HepG2 (cell line): ENCODE results near the gene RHOG. TPM values are rescaled to one million over a fixed set of nuclear protein-coding genes. Genes with fewer than 3 reads are reported as not detected.

Experiments used
- FOXO1 ChIP-seq: sonication (generic); formaldehyde crosslinking; IDR thresholded peaks from 2 replicates; pipeline ENCODE4 v1.4.0; 2020; ENCODE audit warnings: missing genetic modification reagents
- HDAC6 ChIP-seq: fragments of 200-600 bp; sonication (generic); IDR thresholded peaks from 2 replicates; pipeline ENCODE4 v1.7.0; 2017; ENCODE audit warnings: mild to moderate bottlenecking, antibody characterized with exemption, low read length, low read depth
- JDP2 ChIP-seq: sonication (generic); formaldehyde crosslinking; IDR thresholded peaks from 2 replicates; pipeline ENCODE4 v1.8.1; 2022; ENCODE audit warnings: missing genetic modification reagents, borderline replicate concordance
- MIER2 ChIP-seq: IDR thresholded peaks from 2 replicates; pipeline ENCODE4 v1.6.1; 2016; ENCODE audit warnings: missing biosample characterization, missing genetic modification reagents
- MTA1 ChIP-seq: sonication (generic); formaldehyde crosslinking; IDR thresholded peaks from 2 replicates; pipeline ENCODE4 v1.4.0; 2020; ENCODE audit warnings: missing genetic modification reagents, mild to moderate bottlenecking, borderline replicate concordance
- POGZ ChIP-seq: sonication (generic); formaldehyde crosslinking; IDR thresholded peaks from 2 replicates; pipeline ENCODE4 v1.4.0; 2020; ENCODE audit warnings: mild to moderate bottlenecking, missing genetic modification reagents
- SRF ChIP-seq: IDR thresholded peaks from 2 replicates; pipeline ENCODE4 v1.6.1; 2011; ENCODE audit warnings: mild to moderate bottlenecking, low read depth, low read length, moderate library complexity
- ZNF354B ChIP-seq: sonication (generic); formaldehyde crosslinking; IDR thresholded peaks from 2 replicates; pipeline ENCODE4 v1.8.0; 2022; ENCODE audit warnings: mild to moderate bottlenecking, missing genetic modification reagents
- ZNF747 ChIP-seq: sonication (generic); formaldehyde crosslinking; IDR thresholded peaks from 2 replicates; pipeline ENCODE4 v1.8.1; 2023; ENCODE audit warnings: missing genetic modification reagents, mild to moderate bottlenecking, borderline replicate concordance
- polyA plus RNA-seq, 8 experiments: library from polyadenylated mRNA; depleted of rRNA in 3 of 8; stranded (reverse) in 7 of 8; unstranded in 1 of 8; fragments of >200 nt; fragmentation: Illumina TruSeq in 4 of 8; extraction: Trizol in 4 of 8; gene quantifications; 2 replicates each; pipeline versions ENCODE4 v1.2.1 to v1.2.3, GENCODE V29; 2011 to 2016; ENCODE audit warnings: low read depth in 4 of 8, missing spikeins in 1 of 8, mixed read lengths in 1 of 8; ENCODE audit not compliant: insufficient read depth in 1 of 8
- total RNA-seq, 5 experiments: library from RNA; depleted of rRNA; stranded (reverse); fragments of >200 nt; fragmentation: Illumina TruSeq; extraction: Trizol; gene quantifications; 2 replicates each; pipeline ENCODE4 v1.2.3, GENCODE V29; 2016; ENCODE audit warnings: low read depth in 1 of 5
- TF ChIP-seq, protein P1 (sequence below): sonication (generic); formaldehyde crosslinking; IDR thresholded peaks from 2 replicates; pipeline ENCODE4 v1.4.0; 2020; ENCODE audit warnings: missing genetic modification reagents
- TF ChIP-seq, protein P2 (sequence below): IDR thresholded peaks from 2 replicates; pipeline ENCODE4 v1.6.1; 2016; ENCODE audit warnings: missing compliant biosample characterization, missing genetic modification reagents, borderline replicate concordance
- TF ChIP-seq, protein P3 (sequence below): sonication (generic); formaldehyde crosslinking; IDR thresholded peaks from 2 replicates; pipeline ENCODE4 v1.5.0; 2020; ENCODE audit warnings: missing genetic modification reagents
- TF ChIP-seq, protein P4 (sequence below): sonication (generic); formaldehyde crosslinking; conservative IDR thresholded peaks from 2 replicates; pipeline ENCODE4 v1.8.0; 2022; ENCODE audit warnings: mild to moderate bottlenecking, moderate library complexity, missing genetic modification reagents

Gene RHOG
- total and polyA plus RNA-seq, 2 of the 13 experiments (the other 11 are each of a cell fraction or from before 2014, with no cell fraction given): 7.7 to 23.4 TPM

DNA sequence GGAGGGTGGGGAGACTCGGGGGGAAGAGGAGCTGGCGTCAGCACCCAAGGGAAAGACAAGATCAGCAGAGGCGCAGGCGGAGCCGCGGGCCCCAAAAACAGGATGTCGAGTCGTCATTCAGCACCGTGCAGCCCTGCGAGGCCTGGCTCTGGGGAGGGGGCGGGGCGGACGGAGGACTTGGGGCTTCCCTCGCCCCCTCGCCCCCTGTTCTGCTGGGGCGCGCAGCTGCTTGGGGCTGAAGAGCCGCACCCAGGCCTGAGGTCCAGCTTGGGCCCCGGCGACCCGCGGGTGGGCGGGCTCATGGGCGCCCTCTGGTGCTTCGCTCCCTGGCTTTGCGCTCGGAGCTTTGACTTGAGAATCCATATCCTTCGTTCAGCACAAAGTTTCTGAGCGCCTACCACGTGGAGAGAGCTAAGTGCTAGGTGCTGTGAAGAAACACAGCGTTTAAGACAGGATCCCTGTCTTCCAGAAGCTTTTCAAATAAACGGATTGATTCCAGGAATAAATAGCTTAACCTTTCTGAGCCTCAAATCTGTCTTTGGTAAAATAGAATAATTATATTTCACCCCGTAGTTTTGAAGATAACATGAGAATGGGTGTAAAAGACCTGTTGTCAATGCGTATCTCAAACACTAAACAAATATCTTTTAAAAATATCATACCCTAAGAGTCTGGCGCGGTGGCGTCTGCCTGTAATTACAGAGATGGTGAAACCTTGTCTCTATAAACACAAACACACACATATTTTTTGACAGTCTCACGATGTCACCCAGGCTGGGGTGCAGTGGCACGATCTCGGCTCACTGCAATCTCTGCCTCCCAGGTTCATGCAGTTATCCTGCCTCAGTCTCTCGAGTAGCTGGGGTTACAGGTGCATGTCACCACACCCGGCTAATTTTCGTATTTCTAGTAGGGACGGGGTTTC, 929 bp upstream of the RHOG start (continued):
- TF ChIP-seq, protein P1, sequence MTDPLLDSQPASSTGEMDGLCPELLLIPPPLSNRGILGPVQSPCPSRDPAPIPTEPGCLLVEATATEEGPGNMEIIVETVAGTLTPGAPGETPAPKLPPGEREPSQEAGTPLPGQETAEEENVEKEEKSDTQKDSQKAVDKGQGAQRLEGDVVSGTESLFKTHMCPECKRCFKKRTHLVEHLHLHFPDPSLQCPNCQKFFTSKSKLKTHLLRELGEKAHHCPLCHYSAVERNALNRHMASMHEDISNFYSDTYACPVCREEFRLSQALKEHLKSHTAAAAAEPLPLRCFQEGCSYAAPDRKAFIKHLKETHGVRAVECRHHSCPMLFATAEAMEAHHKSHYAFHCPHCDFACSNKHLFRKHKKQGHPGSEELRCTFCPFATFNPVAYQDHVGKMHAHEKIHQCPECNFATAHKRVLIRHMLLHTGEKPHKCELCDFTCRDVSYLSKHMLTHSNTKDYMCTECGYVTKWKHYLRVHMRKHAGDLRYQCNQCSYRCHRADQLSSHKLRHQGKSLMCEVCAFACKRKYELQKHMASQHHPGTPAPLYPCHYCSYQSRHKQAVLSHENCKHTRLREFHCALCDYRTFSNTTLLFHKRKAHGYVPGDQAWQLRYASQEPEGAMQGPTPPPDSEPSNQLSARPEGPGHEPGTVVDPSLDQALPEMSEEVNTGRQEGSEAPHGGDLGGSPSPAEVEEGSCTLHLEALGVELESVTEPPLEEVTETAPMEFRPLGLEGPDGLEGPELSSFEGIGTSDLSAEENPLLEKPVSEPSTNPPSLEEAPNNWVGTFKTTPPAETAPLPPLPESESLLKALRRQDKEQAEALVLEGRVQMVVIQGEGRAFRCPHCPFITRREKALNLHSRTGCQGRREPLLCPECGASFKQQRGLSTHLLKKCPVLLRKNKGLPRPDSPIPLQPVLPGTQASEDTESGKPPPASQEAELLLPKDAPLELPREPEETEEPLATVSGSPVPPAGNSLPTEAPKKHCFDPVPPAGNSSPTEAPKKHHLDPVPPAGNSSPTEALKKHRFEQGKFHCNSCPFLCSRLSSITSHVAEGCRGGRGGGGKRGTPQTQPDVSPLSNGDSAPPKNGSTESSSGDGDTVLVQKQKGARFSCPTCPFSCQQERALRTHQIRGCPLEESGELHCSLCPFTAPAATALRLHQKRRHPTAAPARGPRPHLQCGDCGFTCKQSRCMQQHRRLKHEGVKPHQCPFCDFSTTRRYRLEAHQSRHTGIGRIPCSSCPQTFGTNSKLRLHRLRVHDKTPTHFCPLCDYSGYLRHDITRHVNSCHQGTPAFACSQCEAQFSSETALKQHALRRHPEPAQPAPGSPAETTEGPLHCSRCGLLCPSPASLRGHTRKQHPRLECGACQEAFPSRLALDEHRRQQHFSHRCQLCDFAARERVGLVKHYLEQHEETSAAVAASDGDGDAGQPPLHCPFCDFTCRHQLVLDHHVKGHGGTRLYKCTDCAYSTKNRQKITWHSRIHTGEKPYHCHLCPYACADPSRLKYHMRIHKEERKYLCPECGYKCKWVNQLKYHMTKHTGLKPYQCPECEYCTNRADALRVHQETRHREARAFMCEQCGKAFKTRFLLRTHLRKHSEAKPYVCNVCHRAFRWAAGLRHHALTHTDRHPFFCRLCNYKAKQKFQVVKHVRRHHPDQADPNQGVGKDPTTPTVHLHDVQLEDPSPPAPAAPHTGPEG (CRISPR knock-in tag): no peak; the same call in 1 of the 2 replicates
- TF ChIP-seq, protein P2, sequence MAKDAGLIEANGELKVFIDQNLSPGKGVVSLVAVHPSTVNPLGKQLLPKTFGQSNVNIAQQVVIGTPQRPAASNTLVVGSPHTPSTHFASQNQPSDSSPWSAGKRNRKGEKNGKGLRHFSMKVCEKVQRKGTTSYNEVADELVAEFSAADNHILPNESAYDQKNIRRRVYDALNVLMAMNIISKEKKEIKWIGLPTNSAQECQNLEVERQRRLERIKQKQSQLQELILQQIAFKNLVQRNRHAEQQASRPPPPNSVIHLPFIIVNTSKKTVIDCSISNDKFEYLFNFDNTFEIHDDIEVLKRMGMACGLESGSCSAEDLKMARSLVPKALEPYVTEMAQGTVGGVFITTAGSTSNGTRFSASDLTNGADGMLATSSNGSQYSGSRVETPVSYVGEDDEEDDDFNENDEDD: peak; percentile 91
- no peak; the same call in 1 of the 2 replicates for TF ChIP-seq MTA1 (CRISPR knock-in tag)
- no peak; the same call in 1 of the 2 replicates for TF ChIP-seq FOXO1 (CRISPR knock-in tag)
- 0 out of 2 replicates have a peak, but pooled peaks have one; percentile 29 for TF ChIP-seq POGZ (CRISPR knock-in tag)
- no peak for TF ChIP-seq SRF
- TF ChIP-seq, protein P3, sequence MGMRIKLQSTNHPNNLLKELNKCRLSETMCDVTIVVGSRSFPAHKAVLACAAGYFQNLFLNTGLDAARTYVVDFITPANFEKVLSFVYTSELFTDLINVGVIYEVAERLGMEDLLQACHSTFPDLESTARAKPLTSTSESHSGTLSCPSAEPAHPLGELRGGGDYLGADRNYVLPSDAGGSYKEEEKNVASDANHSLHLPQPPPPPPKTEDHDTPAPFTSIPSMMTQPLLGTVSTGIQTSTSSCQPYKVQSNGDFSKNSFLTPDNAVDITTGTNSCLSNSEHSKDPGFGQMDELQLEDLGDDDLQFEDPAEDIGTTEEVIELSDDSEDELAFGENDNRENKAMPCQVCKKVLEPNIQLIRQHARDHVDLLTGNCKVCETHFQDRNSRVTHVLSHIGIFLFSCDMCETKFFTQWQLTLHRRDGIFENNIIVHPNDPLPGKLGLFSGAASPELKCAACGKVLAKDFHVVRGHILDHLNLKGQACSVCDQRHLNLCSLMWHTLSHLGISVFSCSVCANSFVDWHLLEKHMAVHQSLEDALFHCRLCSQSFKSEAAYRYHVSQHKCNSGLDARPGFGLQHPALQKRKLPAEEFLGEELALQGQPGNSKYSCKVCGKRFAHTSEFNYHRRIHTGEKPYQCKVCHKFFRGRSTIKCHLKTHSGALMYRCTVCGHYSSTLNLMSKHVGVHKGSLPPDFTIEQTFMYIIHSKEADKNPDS: 0 out of 2 replicates have a peak, but pooled peaks have one; percentile 32
- TF ChIP-seq, protein P4, sequence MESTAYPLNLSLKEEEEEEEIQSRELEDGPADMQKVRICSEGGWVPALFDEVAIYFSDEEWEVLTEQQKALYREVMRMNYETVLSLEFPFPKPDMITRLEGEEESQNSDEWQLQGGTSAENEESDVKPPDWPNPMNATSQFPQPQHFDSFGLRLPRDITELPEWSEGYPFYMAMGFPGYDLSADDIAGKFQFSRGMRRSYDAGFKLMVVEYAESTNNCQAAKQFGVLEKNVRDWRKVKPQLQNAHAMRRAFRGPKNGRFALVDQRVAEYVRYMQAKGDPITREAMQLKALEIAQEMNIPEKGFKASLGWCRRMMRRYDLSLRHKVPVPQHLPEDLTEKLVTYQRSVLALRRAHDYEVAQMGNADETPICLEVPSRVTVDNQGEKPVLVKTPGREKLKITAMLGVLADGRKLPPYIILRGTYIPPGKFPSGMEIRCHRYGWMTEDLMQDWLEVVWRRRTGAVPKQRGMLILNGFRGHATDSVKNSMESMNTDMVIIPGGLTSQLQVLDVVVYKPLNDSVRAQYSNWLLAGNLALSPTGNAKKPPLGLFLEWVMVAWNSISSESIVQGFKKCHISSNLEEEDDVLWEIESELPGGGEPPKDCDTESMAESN (CRISPR knock-in tag): 0 out of 2 replicates have a peak, but pooled peaks have one; percentile 27
- TF ChIP-seq ZNF354B (CRISPR knock-in tag): no peak
- TF ChIP-seq ZNF747 (CRISPR knock-in tag): no peak
- no peak for TF ChIP-seq HDAC6
- TF ChIP-seq JDP2 (CRISPR knock-in tag): no peak
- peak; percentile 51; the same call in 1 of the 2 replicates for TF ChIP-seq MIER2 (CRISPR knock-in tag)
